Erythroblast (primary cell): ENCODE data around the gene GLCE.

Source experiments
- DNase-seq, 2 experiments: peaks; one replicate each; lab custom pipeline; 2025; lab: John Stamatoyannopoulos, UW
- GATA1 ChIP-seq: IDR thresholded peaks from 2 replicates; pipeline ENCODE4 v1.6.1; 2011; ENCODE audit warnings: low read depth, mild to moderate bottlenecking, control low read depth, low read length, moderate library complexity
- POLR2A ChIP-seq: IDR thresholded peaks from 2 replicates; pipeline ENCODE4 v1.6.1; 2011; ENCODE audit warnings: mild to moderate bottlenecking, low read length

GLCE gene

GRCh38 chr15:69189157-69189556 is 28.7 kb downstream of the GLCE start:
- DNase-seq = no peak
- TF ChIP-seq GATA1 (no peak), POLR2A (no peak)

DNA sequence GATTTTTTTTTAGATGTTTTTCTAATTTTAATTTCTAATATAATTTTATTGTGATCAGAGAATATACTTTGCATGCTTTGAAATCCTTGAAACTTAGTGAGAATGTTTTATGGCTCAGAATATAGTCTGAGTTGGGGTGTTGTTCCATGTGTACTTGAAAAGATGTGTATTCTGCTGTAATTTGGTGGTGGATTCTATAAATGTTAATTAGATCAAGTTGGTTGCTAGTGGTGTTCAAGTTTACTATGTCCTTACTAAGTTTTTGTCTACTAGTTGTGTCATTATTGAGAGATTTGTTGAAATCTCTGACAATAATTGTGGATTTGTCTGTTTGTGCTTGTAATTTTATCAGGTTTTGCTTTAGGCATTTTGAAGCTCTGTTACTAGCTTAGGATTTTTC is 29.7 kb downstream of the GLCE start:
- TF ChIP-seq POLR2A = no peak
- no peak for TF ChIP-seq GATA1
- DNase-seq = no peak

- TF ChIP-seq POLR2A = no peak
- no peak for TF ChIP-seq GATA1
- DNase-seq = no peak
These were observed 30.1 kb downstream of the GLCE start for GRCh38 chr15:69190504-69190903.

- no peak for DNase-seq
These were observed 33.8 kb downstream of the GLCE start for GRCh38 chr15:69194025-69194827.

GRCh38 chr15:69194854-69195253 is 34.4 kb downstream of the GLCE start:
- peak in 1 of 2 experiments; percentile 19 for DNase-seq

More at GRCh38 chr15:69194025-69194827, 33.8 kb downstream of the GLCE start:
- TF ChIP-seq POLR2A = no peak
- TF ChIP-seq GATA1 = no peak

GRCh38 chr15:69200832-69201745 is 40.7 kb downstream of the GLCE start:
- DNase-seq = no peak
- TF ChIP-seq POLR2A (no peak), GATA1 (no peak)

More at GRCh38 chr15:69194854-69195253, 34.4 kb downstream of the GLCE start:
- TF ChIP-seq POLR2A (no peak), GATA1 (no peak)

DNA sequence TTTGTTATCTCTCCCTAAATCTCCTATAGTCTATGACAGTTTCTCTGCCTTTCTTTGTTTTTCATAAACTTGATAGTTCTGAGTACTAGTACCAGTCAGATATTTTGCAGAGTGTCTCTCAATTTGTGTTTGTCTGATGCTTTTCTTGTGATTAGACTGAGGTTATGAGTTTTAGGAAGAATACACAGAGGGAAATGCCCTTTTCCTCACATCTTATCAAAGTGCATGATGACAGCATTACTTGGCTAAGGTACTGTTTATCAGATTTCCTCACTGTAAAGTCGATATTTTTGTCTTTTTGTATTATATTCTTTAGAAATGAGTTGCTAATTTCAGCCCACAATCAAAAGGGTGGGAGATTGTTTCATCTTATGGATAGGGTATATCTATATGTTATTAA is 45.6 kb downstream of the GLCE start:
- no peak for DNase-seq
- no peak for TF ChIP-seq GATA1
- no peak for TF ChIP-seq POLR2A

- TF ChIP-seq POLR2A (no peak), GATA1 (no peak)
- no peak for DNase-seq
These were observed 49.2 kb downstream of the GLCE start for GRCh38 chr15:69209661-69210060.

GRCh38 chr15:69210574-69210973 is 50.1 kb downstream of the GLCE start:
- TF ChIP-seq POLR2A (no peak), GATA1 (no peak)
- DNase-seq = no peak

GRCh38 chr15:69213786-69214185 is 53.4 kb downstream of the GLCE start:
- DNase-seq = no peak
- TF ChIP-seq GATA1 (no peak), POLR2A (no peak)

DNA sequence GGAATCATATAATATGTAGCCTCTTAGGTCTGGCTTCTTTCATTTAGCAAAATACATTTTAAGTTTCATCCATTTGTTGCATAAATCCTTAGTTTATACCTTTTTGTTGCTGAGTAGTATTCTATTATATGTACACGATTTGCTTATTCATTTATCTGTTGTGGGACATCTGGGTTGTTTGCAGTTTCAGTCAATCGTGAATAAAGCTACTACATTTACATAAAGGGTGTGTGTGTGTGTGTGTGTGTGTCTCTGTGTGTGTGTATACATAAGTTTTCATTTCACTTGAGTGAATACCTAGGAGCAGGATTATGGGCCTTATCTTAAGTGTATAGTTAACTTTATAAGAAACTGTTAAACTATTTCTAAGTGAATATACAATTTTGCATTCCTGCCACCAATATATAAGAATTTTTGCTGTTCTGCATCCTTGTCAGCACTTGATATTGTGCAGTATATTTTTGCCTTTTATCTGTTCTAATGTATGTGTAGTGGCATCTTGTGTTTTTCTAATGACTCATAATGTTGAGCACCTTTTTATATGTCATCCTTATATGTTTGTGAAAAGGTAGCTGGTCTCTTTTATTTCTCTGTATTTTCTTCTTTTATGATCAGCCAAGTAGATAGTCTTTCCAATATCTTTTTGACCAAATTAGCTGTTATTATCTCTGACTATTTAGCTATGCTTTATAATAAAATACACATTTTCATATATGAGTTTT is 55.0 kb downstream of the GLCE start:
- no peak for TF ChIP-seq POLR2A
- DNase-seq = peak; percentile 22 to 45

DNA sequence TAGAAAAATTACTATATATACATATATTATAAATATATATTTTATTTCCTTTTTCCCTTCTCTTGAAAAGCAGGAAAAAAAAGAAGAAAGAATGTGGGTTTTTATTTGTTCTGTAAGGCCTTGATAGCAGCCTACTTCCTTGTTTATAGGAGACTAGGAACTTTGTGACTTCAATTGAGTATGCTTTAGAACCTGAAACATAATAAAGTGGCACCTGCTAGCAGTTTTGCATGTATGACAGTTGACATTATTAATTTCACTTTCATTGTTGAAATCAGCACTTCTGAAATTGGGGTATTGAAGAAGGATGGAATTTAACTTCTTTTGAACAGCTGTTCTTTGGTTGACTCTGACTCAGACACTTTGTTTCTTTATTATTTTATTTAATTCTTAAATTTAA is 56.9 kb downstream of the GLCE start:
- DNase-seq = no peak
- no peak for TF ChIP-seq GATA1
- no peak for TF ChIP-seq POLR2A

- no peak for DNase-seq
- TF ChIP-seq GATA1 (no peak), POLR2A (no peak)
These were observed 59.3 kb downstream of the GLCE start for GRCh38 chr15:69219690-69220089.

DNA sequence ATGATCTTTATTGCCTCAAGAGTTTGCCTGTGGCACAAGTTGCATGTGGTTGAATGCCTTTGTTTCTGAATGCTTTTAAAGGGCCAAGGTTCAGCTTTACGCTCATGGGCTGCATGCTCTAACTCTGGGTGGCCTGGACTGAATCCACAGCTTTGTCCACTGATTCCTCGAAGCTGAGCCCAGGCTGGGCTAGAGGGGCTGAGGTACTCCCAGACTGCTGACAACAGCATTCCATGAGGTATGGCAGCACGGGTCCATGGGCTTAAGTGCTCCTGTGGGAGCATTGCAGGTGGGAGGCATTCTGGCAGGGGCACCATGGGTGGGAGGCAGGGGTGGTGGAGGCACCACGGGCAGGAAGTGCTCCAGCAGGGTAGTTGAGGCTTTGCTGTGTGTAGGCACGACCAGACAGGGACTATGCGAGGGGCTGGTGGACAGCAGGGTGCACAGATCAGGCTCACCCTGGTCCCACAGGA is 61.6 kb downstream of the GLCE start:
- DNase-seq = no peak
- TF ChIP-seq GATA1 (no peak), POLR2A (no peak)
